WTC11 (cell line): ENCODE results near the gene CALML4. TPM values are rescaled to one million over a fixed set of nuclear protein-coding genes. Genes with fewer than 3 reads are reported as not detected.
A peak's percentile ranks its signal among the peaks of the same experiment; 100 is the strongest.

Experiments
- ATAC-seq: fragments of 200-7000 bp; cut with Tn5 transposase; 2 replicates; pipeline ENCODE4 v1.10.0; 2021; ENCODE audit warnings: mild to moderate bottlenecking, moderate library complexity
- Bru-seq: library from RNA; stranded (reverse); fragments of 400-500 nt; gene quantifications from one replicate; lab custom pipeline; 2021; lab: Mats Ljungman, UMichigan
- CTCF ChIA-PET: fragments of 300-600 bp; sonication (Branson Sonifier 250); formaldehyde crosslinking; loops from one replicate; lab custom pipeline; 2021; ENCODE audit warnings: antibody characterized with exemption; lab: Charles Lee
- POLR2A ChIA-PET: fragments of 350-600 bp; sonication (Branson Sonifier 250); formaldehyde crosslinking; loops from one replicate; lab custom pipeline; 2021; ENCODE audit warnings: antibody characterized with exemption; lab: Charles Lee
- DNase-seq: peaks from one replicate; pipeline ENCODE4 v3.0.0; 2021; ENCODE audit warnings: low spot score
- H3K27ac Mint-ChIP-seq: 2 replicates; pipeline ENCODE4 v1.8.0; 2021; ENCODE audit warnings: mixed read lengths
- H3K27me3 Mint-ChIP-seq: 2 replicates; pipeline ENCODE4 v1.8.0; 2021; ENCODE audit warnings: low read depth, mild to moderate bottlenecking, moderate library complexity, mixed read lengths
- H3K36me3 Mint-ChIP-seq: 2 replicates; pipeline ENCODE4 v1.8.0; 2021; ENCODE audit warnings: mixed read lengths
- H3K4me1 Mint-ChIP-seq: 2 replicates; pipeline ENCODE4 v1.8.0; 2022; ENCODE audit warnings: mixed read lengths
- H3K4me3 Mint-ChIP-seq: 2 replicates; pipeline ENCODE4 v1.8.0; 2021; ENCODE audit warnings: mild to moderate bottlenecking, moderate library complexity, mixed read lengths
- H3K9me3 Mint-ChIP-seq: 2 replicates; pipeline ENCODE4 v1.8.0; 2021; ENCODE audit warnings: mixed read lengths
- AR ChIP-seq: fragments of 250-450 bp; sonication (Bioruptor Pico); IDR thresholded peaks from 2 replicates; pipeline ENCODE4 v1.9.0; 2021; ENCODE audit warnings: mild to moderate bottlenecking
- ARID4B ChIP-seq: sonication (generic); formaldehyde crosslinking; IDR thresholded peaks from 2 replicates; pipeline ENCODE4 v1.8.0; 2023; ENCODE audit warnings: missing genetic modification reagents, mild to moderate bottlenecking, borderline replicate concordance
- ATF2 ChIP-seq: sonication (generic); formaldehyde crosslinking; IDR thresholded peaks from 2 replicates; pipeline ENCODE4 v1.8.1; 2022; ENCODE audit warnings: low read depth, missing genetic modification reagents, borderline replicate concordance
- CTCF ChIP-seq: fragments of 200-600 bp; IDR thresholded peaks from 2 replicates; pipeline ENCODE4 v1.8.0; 2022; ENCODE audit warnings: antibody characterized with exemption
- GTF2I ChIP-seq: fragments of 250-450 bp; sonication (Bioruptor Pico); conservative IDR thresholded peaks from 2 replicates; pipeline ENCODE4 v1.4.0; 2021; ENCODE audit warnings: mild to moderate bottlenecking
- NFE2L1 ChIP-seq: sonication (generic); formaldehyde crosslinking; IDR thresholded peaks from 2 replicates; pipeline ENCODE4 v1.8.1; 2023; ENCODE audit warnings: missing genetic modification reagents
- NFYB ChIP-seq: sonication (generic); formaldehyde crosslinking; conservative IDR thresholded peaks from 2 replicates; pipeline ENCODE4 v1.8.0; 2022; ENCODE audit warnings: low read depth, missing genetic modification reagents
- NR1H2 ChIP-seq: sonication (generic); formaldehyde crosslinking; IDR thresholded peaks from 2 replicates; pipeline ENCODE4 v1.9.0; 2021; ENCODE audit warnings: mild to moderate bottlenecking, moderate library complexity, missing genetic modification reagents
- PRRX2 ChIP-seq: fragments of 250-450 bp; sonication (Bioruptor Pico); IDR thresholded peaks from 2 replicates; pipeline ENCODE4 v1.8.0; 2021; ENCODE audit warnings: mild to moderate bottlenecking
- RORB ChIP-seq: fragments of 250-450 bp; sonication (Bioruptor Pico); IDR thresholded peaks from 2 replicates; pipeline ENCODE4 v1.9.0; 2021; ENCODE audit warnings: mild to moderate bottlenecking
- SP1 ChIP-seq: sonication (generic); formaldehyde crosslinking; conservative IDR thresholded peaks from 2 replicates; pipeline ENCODE4 v1.8.1; 2022; ENCODE audit warnings: missing genetic modification reagents
- STAT6 ChIP-seq: sonication (generic); formaldehyde crosslinking; conservative IDR thresholded peaks from 2 replicates; pipeline ENCODE4 v1.8.1; 2023; ENCODE audit warnings: mild to moderate bottlenecking, low read depth, missing genetic modification reagents, moderate library complexity
- ZMAT4 ChIP-seq: fragments of 250-450 bp; sonication (Bioruptor Pico); IDR thresholded peaks from 2 replicates; pipeline ENCODE4 v1.9.0; 2021; ENCODE audit warnings: mild to moderate bottlenecking
- ZNF138 ChIP-seq: sonication (generic); formaldehyde crosslinking; conservative IDR thresholded peaks from 2 replicates; pipeline ENCODE4 v1.8.1; 2022; ENCODE audit warnings: mild to moderate bottlenecking, moderate library complexity, missing genetic modification reagents
- ZNF263 ChIP-seq: sonication (generic); formaldehyde crosslinking; IDR thresholded peaks from 2 replicates; pipeline ENCODE4 v1.8.1; 2022; ENCODE audit warnings: low read depth, mild to moderate bottlenecking, moderate library complexity, missing genetic modification reagents
- ZNF396 ChIP-seq: fragments of 250-450 bp; sonication (Bioruptor Pico); IDR thresholded peaks from 2 replicates; pipeline ENCODE4 v1.8.0; 2021; ENCODE audit warnings: mild to moderate bottlenecking, moderate library complexity, borderline replicate concordance
- long read RNA-seq, 3 experiments: library from RNA in 1 of 3; library from capped mRNA in 1 of 3; library from polyadenylated mRNA in 1 of 3; unstranded in 2 of 3; stranded (forward) in 1 of 3; transcript quantifications; one replicate each; pipeline ENCODE4 v2.0.0, GENCODE V29; 2021
- total RNA-seq: library from RNA; stranded (reverse); gene quantifications from 3 replicates; pipeline ENCODE4 v1.2.3, GENCODE V29; 2021

The CALML4 gene
- total RNA-seq (8.9 to 10.1 TPM (median 9.8 TPM) in 3 replicates), Bru-seq, nascent RNA (percentile 81 among the genes with signal in this experiment)
- long read RNA-seq, experiment 1, full-length matches to known transcripts, result 16 of 22 reads
- long read RNA-seq, experiment 1, partial matches to known transcripts, result 2 of 22 reads
- long read RNA-seq, experiment 1, other reads (novel, unspliced or antisense), result 4 of 22 reads
- long read RNA-seq, experiment 2, partial matches to known transcripts, result 0 of 8 reads
- long read RNA-seq, experiment 2, other reads (novel, unspliced or antisense), result 3 of 8 reads
- long read RNA-seq, experiment 3, partial matches to known transcripts, result 0 of 1 reads
- long read RNA-seq, experiment 3, other reads (novel, unspliced or antisense), result 0 of 1 reads

- Mint-ChIP-seq H3K9me3 (no peaks in the 10 kb centered on the region), H3K4me3 (peak within 1 kb of the TSS; percentile 12; the same call in 1 of the 2 replicates), H3K27me3 (no peaks in the 10 kb centered on the region), H3K4me1 (peaks cover 46% of the 10 kb centered on the region), H3K36me3 (no peaks in the 10 kb centered on the region), H3K27ac (peak within 1 kb of the TSS; percentile 63)
- TF ChIP-seq RORB (CRISPR knock-in tag) (no peak), ARID4B (no peak), STAT6 (no peak), ZMAT4 (no peak), ATF2 (CRISPR knock-in tag) (no peak), SP1 (CRISPR knock-in tag) (no peak), GTF2I (CRISPR knock-in tag) (no peak), NR1H2 (CRISPR knock-in tag) (no peak), ZNF396 (CRISPR knock-in tag) (no peak)
- ATAC-seq, result no peak
- ChIA-PET POLR2A (interaction anchor here (0.9 kb wide), 1 partner anchor 24 kb away, joined by 3 read pairs; no protein-coding TSS in a partner anchor), CTCF (interaction anchor here (0.6 to 3.8 kb wide), 2 partner anchors 10 to 1870 kb away, joined by 3 to 25 read pairs; no protein-coding TSS in a partner anchor)
- DNase-seq, result no peak
These were observed at the start of gene CALML4 for GRCh38 chr15:68204776-68205557. CALML4 (minus strand) TSS chr15:68205332; CDS start chr15:68205247, 85 bp downstream.

GRCh38 chr15:68252925-68253534 is 47.9 kb upstream of the CALML4 start:
- no peaks in the 10 kb centered on the region for H3K36me3 Mint-ChIP-seq
- no peak overlapping the region for H3K27ac Mint-ChIP-seq
- POLR2A ChIA-PET, result interaction anchor here (0.7 to 1.4 kb wide), 2 partner anchors 25 to 53 kb away, joined by 5 to 7 read pairs; partner anchors contain the start of gene FEM1B
- DNase-seq (no peak), ATAC-seq (peak; percentile 11; the same call in 1 of the 2 replicates)
- H3K9me3 Mint-ChIP-seq, result peaks cover 12% of the 10 kb centered on the region
- TF ChIP-seq NFE2L1 (CRISPR knock-in tag) (no peak), AR (CRISPR knock-in tag) (no peak), ZNF263 (no peak), NFYB (CRISPR knock-in tag) (no peak), NR1H2 (CRISPR knock-in tag) (no peak), CTCF (peak; percentile 61), ZNF138 (CRISPR knock-in tag) (no peak), PRRX2 (CRISPR knock-in tag) (no peak)
- H3K4me3 Mint-ChIP-seq, result no peak overlapping the region
- no peaks in the 10 kb centered on the region; the same call in 1 of the 2 replicates for H3K27me3 Mint-ChIP-seq
- peaks cover 13% of the 10 kb centered on the region for H3K4me1 Mint-ChIP-seq
- CTCF ChIA-PET, result interaction anchor here (0.6 to 4.7 kb wide), 47 partner anchors 9 to 576 kb away, joined by 3 to 218 read pairs (median 5); partner anchors contain the start of gene FEM1B
